Fibroblast of mammary gland (primary cell): ENCODE data around the gene RPUSD3.

Experiments used
- DNase-seq: peaks from one replicate; pipeline ENCODE4 v3.0.0-alpha.2; 2010; ENCODE audit warnings: low read depth
- H3K4me3 ChIP-seq: 2 replicates; pipeline ENCODE4 v1.5.1; 2011; ENCODE audit warnings: low read depth, mild to moderate bottlenecking, low read length, moderate library complexity; ENCODE audit not compliant: control insufficient read depth
- CTCF ChIP-seq: conservative IDR thresholded peaks from 2 replicates; pipeline ENCODE4 v1.5.1; 2011; ENCODE audit warnings: low read depth, low read length, inconsistent platforms; ENCODE audit not compliant: control insufficient read depth, insufficient read depth

RPUSD3 gene

DNA sequence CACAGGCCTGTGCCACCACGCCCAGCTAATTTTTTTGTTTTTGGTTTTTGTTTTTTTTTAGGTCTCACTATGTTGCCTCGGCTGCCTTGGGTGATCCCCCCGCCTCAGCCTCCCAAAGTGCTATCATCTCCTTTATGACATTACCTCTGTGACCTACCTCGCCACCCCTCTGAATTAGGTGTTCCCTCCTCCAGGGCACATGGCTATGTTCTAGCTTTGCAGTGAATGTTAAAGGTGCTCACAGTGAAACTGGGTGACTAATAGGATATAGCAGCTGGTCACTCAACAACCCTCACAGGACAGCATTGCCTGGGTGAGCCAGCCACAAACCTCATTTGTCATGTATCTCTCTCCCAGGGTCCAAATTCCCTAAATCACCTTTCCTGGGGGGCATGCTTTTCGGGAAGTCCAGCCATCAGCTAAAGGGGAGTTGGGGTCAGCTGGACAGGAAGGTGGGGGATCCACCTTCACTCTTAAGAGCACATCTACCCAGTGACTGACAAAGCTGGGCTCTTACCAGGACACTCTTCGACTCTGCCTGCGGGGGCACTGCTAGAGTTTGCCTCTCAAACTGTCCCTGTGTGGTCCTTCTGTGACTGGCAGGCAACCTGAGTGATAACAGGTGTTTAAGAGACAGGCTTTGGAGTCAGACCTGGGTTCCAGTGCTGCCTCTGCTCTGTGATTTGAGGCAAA, 35.3 kb downstream of the RPUSD3 start:
- DNase-seq: peak; percentile 44
- peak; percentile 37 for TF ChIP-seq CTCF
- no peak overlapping the region for H3K4me3 ChIP-seq

- TF ChIP-seq CTCF: no peak
- no peak for DNase-seq
Measured at GRCh38 chr3:9807981-9808344, 35.8 kb downstream of the RPUSD3 start.

GRCh38 chr3:9806688-9807589, 36.9 kb downstream of the RPUSD3 start:
- no peak for DNase-seq

More at GRCh38 chr3:9807981-9808344, 35.8 kb downstream of the RPUSD3 start:
- no peak overlapping the region for H3K4me3 ChIP-seq

GRCh38 chr3:9806137-9806536, 37.7 kb downstream of the RPUSD3 start:
- no peak overlapping the region for H3K4me3 ChIP-seq
- no peak for TF ChIP-seq CTCF
- DNase-seq: no peak

More at GRCh38 chr3:9806688-9807589, 36.9 kb downstream of the RPUSD3 start:
- H3K4me3 ChIP-seq: no peak overlapping the region
- TF ChIP-seq CTCF: no peak

GRCh38 chr3:9804996-9805395, 38.8 kb downstream of the RPUSD3 start:
- DNase-seq: no peak
- TF ChIP-seq CTCF: no peak
- no peak overlapping the region for H3K4me3 ChIP-seq

GRCh38 chr3:9803494-9803893, 40.3 kb downstream of the RPUSD3 start:
- no peak for TF ChIP-seq CTCF
- H3K4me3 ChIP-seq: no peak overlapping the region
- peak; percentile 33 for DNase-seq
